ENCODE measurements around the gene IRF4.

The IRF4 gene

GRCh38 chr6:456358-456867, 64.9 kb downstream of the IRF4 start:
- DNase-seq (ENCODE audit: low read depth in 4 of 4, low spot score in 1 of 4): no peak

- no peak for DNase-seq (ENCODE audit: low read depth in 4 of 4, low spot score in 1 of 4)
These were observed 65.3 kb downstream of the IRF4 start for GRCh38 chr6:456887-457286.

Data from stimulated activated CD4-positive, alpha-beta T cell treated with anti-CD3 and anti-CD28 coated beads, Interleukin-1b, Interleukin-23, amount 100 ng/mL, for 24 hours (primary cell).